Superior temporal gyrus (tissue), 1 donor: ENCODE measurements around the gene ZFAND2B.

ENCODE experiments used
- DNase-seq: peaks from one replicate; pipeline ENCODE4 v3.0.0-alpha.2; 2016; ENCODE audit errors: extremely low spot score

Gene ZFAND2B, protein sequence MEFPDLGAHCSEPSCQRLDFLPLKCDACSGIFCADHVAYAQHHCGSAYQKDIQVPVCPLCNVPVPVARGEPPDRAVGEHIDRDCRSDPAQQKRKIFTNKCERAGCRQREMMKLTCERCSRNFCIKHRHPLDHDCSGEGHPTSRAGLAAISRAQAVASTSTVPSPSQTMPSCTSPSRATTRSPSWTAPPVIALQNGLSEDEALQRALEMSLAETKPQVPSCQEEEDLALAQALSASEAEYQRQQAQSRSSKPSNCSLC

DNA sequence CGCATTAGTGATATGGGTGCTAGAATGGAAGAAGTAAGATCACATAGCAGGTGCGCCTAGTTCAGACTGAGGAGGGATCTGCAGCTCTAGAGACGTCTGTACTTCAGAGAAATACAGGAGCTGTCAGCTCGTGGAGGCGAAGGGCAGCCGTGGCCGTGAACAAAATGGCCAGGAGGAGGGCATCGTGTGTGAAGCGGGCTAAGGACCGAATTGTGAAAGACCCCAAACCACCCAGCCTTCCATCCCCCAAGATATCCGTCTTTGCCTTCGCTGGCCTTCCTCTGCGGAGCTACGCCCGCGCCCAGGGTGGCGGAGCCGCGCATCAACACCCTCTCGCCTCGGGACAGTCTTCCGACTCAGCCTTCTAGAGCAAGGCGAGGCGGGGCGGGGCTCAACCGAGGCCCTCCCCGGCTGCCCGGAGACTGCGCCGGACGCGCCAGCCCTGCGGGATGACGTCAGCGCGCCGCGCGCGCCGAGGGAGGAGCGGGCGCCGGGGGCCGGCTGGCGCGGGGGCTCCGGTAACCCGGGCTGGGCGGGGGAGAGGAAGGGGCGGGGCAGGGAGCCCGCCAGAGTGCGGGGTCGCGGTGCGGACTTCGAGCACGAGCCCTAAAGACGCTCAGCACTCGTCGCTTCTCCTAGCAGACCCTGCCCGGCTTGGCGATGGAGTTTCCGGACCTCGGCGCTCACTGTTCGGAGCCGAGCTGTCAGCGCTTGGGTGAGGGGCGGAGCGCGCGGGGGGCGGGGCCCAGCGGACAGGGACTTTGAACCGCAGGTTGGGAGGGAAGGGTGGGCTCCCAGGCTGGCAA is at the start of gene ZFAND2B:
Gene ZFAND2B (plus strand): TSS at position 455 of the 806 bp plus-strand sequence. CDS start 206 bp downstream, at position 661.
- DNase-seq = peak; percentile 94

DNA sequence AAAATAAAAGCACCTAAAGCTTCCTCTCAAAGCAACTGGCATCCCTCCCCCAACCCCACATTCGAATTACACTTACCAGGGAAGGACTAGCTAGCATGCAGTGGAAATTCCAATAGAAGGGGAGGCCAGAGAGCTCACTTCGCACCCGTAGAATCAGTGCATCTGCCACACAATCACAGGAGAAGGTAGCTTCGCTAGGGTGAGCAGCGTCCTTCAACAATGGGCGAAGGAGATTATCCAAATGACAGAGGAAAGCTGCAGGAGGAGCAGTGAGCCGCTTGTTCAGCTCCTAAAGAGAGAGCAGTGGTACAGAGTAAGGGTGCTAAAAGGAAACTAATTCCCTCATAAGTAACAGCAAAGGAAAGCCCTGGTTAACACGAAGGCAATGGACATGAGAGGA is 49.2 kb upstream of the ZFAND2B start:
- DNase-seq = no peak

DNA sequence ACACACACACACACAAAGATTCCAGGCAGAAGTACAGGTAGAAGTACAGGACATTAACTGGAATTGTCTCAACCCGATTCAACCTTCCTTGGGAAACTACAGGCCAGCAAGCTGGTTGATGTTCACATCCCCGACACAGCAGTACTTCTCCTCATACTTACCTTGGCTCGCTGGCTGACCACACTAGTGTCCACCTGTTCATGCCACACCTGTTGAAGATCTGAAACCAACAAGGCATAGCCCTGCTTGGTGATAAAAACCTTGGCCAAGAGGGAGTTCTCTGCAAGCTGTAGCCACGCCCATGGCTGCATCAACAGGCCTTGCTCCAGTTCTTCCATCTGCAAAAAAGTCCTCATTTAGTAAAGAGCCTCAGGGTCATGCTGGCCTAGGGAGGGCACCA is 48.6 kb upstream of the ZFAND2B start:
- DNase-seq = no peak

GRCh38 chr2:219158586-219158985 is 48.0 kb upstream of the ZFAND2B start:
- DNase-seq = no peak

DNA sequence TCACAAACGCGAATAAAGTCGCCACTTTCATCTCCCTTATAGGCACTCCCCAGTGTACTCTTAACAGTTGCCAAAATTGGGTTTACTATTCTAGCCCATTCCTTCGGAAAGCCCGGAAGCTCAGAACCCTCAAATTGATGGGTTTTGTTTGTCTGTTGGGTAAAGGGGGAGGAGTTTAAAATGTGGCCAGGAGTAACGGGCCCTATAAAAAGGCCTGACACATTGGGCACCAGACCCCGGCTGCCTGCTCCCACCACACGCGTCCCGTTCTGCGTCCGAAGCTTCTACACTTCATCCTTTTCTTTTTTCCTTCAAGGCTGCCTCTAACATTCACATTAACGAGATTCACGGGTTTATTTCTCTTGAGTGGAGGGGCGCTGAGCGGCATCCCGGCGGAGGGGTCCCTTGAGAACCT is 46.8 kb upstream of the ZFAND2B start:
- no peak for DNase-seq

DNA sequence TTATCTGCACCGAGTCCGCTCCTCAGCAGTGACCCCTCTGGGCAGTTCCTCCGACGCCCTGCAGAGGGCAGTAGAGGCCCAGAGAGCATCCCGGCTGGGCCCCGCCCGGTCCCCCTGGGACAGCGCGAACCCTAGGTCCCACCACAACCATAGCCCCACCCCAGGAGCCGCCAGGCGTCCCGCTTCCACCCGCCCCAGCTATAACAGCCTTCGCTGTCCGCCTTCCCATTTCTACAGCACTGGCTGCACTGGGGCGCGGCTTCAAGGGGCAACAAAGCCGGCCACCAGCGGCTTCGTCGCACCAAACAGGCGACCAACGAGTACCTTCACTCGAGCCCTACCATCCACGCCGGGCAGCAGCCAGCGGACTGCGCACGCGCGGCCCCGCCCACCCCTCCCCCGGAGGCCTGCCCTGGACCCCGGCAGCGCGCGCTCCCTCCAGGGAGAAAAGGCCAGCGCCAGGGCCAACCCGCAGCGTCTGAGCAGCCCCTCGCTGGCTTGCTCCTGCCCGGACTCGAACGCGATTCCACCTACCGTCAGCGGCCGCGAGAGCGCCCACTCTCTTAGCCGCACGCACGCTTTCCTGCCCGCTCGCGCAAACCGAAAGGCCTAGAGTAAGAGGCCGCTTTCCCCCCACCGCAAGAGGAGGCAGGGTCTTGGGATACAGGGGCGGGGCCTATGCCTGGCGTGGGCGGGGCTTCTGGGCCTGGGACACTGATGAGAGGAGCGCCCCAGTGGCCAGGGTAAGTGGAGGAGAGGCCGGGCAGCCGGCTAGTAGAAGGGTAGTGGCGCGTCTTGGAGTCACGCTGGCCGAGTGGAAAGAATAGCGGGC is 46.2 kb upstream of the ZFAND2B start, which contains the start of gene NHEJ1:
Gene NHEJ1 (minus strand): TSS at position 630 of the 832 bp plus-strand sequence. CDS start 2,453 bp downstream, outside the sequence.
- peak; percentile 91 for DNase-seq

- DNase-seq = no peak
Observed at GRCh38 chr2:219161097-219161496, 45.5 kb upstream of the ZFAND2B start.

DNA sequence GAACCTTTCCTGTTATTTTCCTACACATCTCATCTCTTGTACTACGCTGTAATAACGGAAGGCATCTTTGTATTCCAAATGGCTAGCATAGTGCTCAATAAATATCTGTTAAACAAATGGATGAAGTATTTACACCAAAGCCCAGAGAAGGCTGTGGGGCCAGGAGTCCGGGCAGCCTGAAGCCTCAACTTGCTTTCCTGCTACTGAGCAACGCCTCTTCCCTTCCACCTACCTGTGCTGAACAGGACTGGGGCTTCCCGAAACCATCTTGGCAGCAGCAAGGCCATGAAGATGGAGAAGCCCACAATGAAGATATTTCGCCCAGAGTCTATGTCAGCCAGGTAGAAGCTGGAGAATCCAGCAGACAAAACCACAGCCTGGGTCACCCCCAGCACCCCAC is 43.4 kb upstream of the ZFAND2B start:
- DNase-seq = no peak

- no peak for DNase-seq
Observed at GRCh38 chr2:219165058-219165911, 41.3 kb upstream of the ZFAND2B start.

DNA sequence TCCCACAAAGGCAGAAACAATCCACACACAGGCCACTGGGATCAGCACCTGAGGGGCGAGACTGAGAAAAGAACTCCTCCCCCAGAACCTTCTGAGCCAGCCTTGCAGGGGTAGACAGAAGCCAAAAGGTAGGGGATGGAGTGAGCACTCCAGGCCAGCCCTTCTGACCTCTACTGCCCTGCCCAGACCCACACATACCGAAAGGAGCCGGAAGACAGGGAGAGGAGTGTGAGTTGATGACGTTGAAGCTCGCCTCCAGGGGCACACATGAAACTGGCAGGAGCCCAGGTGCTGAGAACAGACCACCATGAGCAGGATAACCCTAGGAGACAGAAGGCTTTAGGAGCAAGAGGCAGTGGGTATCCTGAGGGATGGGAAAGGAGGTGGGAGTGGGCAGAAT is 38.6 kb upstream of the ZFAND2B start:
- no peak for DNase-seq

DNA sequence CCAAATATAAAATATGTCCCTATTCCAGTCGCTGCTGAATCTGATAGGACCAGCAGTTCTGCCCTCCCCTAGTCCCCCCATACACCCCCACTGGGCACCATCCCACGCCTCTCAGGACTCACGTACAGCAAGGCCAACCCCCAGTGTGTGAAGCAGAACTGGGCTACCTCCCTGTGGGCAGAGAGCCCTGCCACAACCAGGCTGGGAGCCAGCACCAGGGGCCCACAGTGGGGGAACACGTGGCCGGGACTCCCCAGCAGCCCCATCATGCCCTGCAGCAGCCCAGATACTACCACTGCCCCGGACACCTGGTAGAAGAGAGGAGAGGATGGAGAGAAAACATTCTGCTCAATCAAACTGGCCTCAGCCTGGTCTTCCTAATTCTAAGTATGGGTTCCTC is 38.1 kb upstream of the ZFAND2B start:
- DNase-seq = no peak

GRCh38 chr2:219168932-219169331 is 37.6 kb upstream of the ZFAND2B start:
- DNase-seq = no peak

- no peak for DNase-seq
Observed at GRCh38 chr2:219169930-219170654, 36.5 kb upstream of the ZFAND2B start, which contains the start of gene SLC23A3. Gene SLC23A3 (minus strand): TSS chr2:219170029. CDS start chr2:219169984, 45 bp downstream.

- DNase-seq = peak; percentile 82
Observed at GRCh38 chr2:219171231-219171651, 35.3 kb upstream of the ZFAND2B start.

- no peak for DNase-seq
Observed at GRCh38 chr2:219172231-219173154, 34.1 kb upstream of the ZFAND2B start.

GRCh38 chr2:219173176-219173575 is 33.4 kb upstream of the ZFAND2B start:
- DNase-seq = no peak

DNA sequence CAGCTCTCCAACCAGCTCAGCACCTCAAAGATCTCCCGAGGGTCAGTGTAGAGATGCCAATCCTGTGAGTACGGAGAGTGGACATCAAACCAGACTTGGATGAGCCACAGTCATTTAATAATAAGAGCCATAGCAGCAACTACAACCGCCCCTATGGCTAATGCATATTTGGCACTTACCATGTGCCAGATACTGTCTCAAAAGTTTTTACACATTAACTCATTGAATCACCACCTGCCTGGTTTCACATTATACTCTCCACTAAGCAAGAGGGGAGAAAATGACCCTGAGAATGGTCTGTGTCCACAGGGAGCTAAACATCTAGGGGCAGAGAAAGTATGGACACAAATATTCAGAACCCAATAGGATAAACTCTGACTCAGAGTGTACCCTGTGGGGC is 32.4 kb upstream of the ZFAND2B start:
- no peak for DNase-seq

DNA sequence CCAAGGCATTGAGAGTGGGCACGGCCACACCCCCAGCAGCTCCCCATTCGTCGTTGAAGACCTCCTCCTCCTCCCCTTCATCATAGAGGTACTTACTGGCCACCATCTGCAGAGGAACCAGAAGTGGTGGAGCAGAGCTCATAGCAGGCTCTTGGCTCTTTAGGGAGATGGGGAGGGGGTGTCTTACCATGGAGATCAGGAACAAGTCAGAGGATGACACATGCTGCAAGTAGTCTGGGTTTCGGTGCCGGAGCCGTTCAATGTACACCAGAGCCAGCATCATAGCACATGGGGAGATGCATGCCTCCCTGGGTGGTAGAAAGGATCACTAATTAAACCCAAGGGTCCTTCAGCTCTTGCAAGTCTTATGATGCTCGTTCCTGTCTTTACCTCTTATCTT is 31.8 kb upstream of the ZFAND2B start:
- DNase-seq = no peak

DNA sequence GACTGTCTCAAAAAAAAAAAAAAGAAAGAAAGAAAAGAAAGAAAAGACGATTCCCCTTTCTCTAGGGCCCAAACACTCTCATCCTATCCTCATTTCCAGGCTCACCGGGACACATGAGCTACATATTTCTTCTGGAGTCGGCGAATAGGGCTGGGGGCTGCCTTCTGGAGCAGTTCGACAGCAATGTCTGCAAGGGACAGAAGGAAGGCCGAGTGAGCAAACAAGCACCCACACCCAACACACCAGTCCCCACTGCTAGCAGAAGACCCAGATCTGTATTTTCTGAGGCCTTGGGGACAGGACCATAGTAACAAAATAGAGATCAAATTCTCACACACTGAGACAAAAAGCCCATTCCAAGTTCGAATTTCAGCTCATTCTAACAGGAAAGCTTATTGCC is 31.1 kb upstream of the ZFAND2B start:
- DNase-seq = no peak
